Astrocyte of the cerebellum (primary cell): ENCODE results near the gene RGS16.

ENCODE experiments used
- DNase-seq: peaks from one replicate; pipeline ENCODE4 v3.0.0-alpha.2; 2011; ENCODE audit warnings: low read depth
- H3K4me3 ChIP-seq: 2 replicates; pipeline ENCODE4 v1.5.1; 2011; ENCODE audit warnings: mild to moderate bottlenecking, low read depth, low read length, moderate library complexity
- CTCF ChIP-seq: IDR thresholded peaks from 2 replicates; pipeline ENCODE4 v1.5.1; 2012; ENCODE audit warnings: low read length, low read depth, moderate library complexity, mild to moderate bottlenecking; ENCODE audit errors: missing control alignments
- in situ Hi-C: cut with HindIII; loops from 2 replicates; pipeline ENCODE4 v1.10.0; 2017; ENCODE audit warnings: low sequenced_read_pairs

Gene RGS16

DNA sequence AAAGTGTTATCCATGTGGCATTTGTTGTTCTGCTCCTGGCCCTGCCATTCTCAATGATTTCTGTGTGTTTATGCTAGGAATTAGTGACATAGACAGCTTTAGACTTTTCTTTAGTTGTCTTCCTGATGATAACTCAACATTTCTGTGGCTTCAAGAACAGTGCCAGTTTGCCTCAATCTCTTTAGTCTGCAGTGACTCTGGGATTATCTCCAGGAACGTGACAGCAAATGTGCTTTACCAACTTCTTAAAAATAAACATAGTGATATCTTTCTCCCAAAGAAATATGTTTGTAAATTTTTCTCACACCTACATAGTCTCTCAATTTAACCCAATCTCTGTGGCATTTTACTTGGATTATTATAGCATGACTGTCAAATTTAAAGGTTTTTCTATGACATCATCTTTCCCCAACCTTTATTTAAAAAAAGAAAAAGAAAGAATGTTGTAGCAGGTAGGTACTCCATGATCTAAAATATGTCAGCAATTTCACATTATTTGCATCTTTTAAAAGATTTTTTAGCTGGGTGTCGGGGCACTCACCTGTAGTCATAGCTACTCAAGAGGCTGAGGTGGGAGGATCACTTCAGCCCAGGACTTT is 39.7 kb downstream of the RGS16 start:
- no peak overlapping the region for H3K4me3 ChIP-seq
- no peak for DNase-seq
- in situ Hi-C loops, result no loop called here
- no peak for TF ChIP-seq CTCF

- no peak for TF ChIP-seq CTCF
- no peak for DNase-seq
- in situ Hi-C loops, result no loop called here
These were observed 41.1 kb downstream of the RGS16 start for GRCh38 chr1:182563095-182563494.

DNA sequence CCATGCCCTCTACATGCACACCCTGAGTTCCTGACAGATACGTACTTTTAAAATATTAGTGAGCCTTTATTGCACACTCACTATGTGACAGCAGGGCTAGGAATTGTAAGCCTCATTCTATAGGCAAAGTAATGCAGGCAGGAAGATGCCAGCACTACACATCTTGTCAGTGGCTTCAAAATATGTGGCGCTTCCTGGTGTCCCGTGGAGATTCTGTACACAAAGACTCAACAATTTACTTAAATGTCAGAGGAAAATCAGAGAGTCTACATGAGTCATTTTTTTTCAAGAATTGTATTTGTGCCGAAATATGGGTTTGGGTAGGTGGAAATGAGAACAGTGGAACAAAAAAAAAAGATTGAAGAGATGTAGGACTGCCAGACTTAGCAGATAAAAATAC is 42.7 kb downstream of the RGS16 start:
- no peak for DNase-seq
- H3K4me3 ChIP-seq, result no peak overlapping the region
- in situ Hi-C loops, result no loop called here
- no peak for TF ChIP-seq CTCF

More at GRCh38 chr1:182563095-182563494, 41.1 kb downstream of the RGS16 start:
- H3K4me3 ChIP-seq, result no peak overlapping the region

- TF ChIP-seq CTCF, result no peak
- H3K4me3 ChIP-seq, result no peak overlapping the region
- no peak for DNase-seq
- in situ Hi-C loops, result no loop called here
These were observed 43.7 kb downstream of the RGS16 start for GRCh38 chr1:182560392-182560984.

DNA sequence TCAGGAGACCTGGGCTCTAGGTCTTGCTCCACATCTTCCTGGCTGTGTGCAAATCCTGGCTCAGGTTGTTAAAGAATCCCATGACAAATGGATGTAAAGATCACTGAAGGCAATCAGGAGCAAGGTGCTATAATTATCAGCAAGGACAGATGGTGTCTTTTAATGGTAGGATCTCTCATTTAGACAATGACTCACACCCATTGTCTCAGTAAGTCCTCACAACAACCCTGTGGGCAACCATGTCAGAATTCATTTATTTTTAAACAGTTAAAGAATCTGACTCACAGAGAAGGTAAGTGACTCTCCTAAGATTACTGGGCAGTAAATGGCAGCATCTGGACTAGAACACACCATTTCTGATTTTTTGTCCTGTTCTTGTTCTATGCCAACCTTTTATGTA is 47.9 kb downstream of the RGS16 start:
- TF ChIP-seq CTCF, result no peak
- DNase-seq, result no peak
- in situ Hi-C loops, result no loop called here

GRCh38 chr1:182555493-182555892 is 48.7 kb downstream of the RGS16 start:
- no peak overlapping the region for H3K4me3 ChIP-seq
- in situ Hi-C loops, result no loop called here
- TF ChIP-seq CTCF, result no peak
- DNase-seq, result no peak

More for the DNA sequence above, 47.9 kb downstream of the RGS16 start:
- no peak overlapping the region for H3K4me3 ChIP-seq
